Upper lobe of right lung (tissue), 1 donor: ENCODE measurements around the gene CCDC144A. TPM values are rescaled to one million over a fixed set of nuclear protein-coding genes. Genes with fewer than 3 reads are reported as not detected.
"Not testable (repeated sequence)": the region's sequence is repeated elsewhere in the genome, so short reads cannot be mapped to it uniquely, and the experiment has no call there.

Source experiments
- ATAC-seq: fragments of 200-7000 bp; cut with Tn5 transposase; one replicate; pipeline ENCODE4 v1.9.1; 2020; ENCODE audit warnings: mild to moderate bottlenecking, moderate library complexity
- DNase-seq: peaks from one replicate; pipeline ENCODE4 v3.0.0-alpha.2; 2020
- H3K27ac ChIP-seq: fragments of 200-600 bp; one replicate; pipeline ENCODE4 v1.8.0; 2022
- H3K27me3 ChIP-seq: fragments of 200-600 bp; one replicate; pipeline ENCODE4 v1.8.0; 2022; ENCODE audit warnings: mild to moderate bottlenecking
- H3K36me3 ChIP-seq: fragments of 200-600 bp; one replicate; pipeline ENCODE4 v1.8.0; 2022
- H3K4me1 ChIP-seq: fragments of 200-600 bp; one replicate; pipeline ENCODE4 v1.8.0; 2022
- H3K4me3 ChIP-seq: fragments of 200-600 bp; one replicate; pipeline ENCODE4 v1.8.0; 2022; ENCODE audit warnings: mild to moderate bottlenecking
- H3K9me3 ChIP-seq: fragments of 200-600 bp; one replicate; pipeline ENCODE4 v1.8.0; 2022
- CTCF ChIP-seq: fragments of 200-600 bp; IDR thresholded peaks from one replicate; pipeline ENCODE4 v1.8.0; 2022; ENCODE audit warnings: antibody characterized with exemption
- intact Hi-C: fragments of 100-400 bp; cut with DNase I; formaldehyde crosslinking; loops from one replicate; pipeline ENCODE4 v1.11.0; 2022
- total RNA-seq: library from RNA; stranded (reverse); fragmentation: NEBNext Ultra II Directional; extraction: Animal tissue kit (Norgen Biotek cat#: 25700); gene quantifications from one replicate; pipeline ENCODE4 v1.2.1, GENCODE V29; 2021
- donor health status: DM: no; HTN: yes; CAD: no; lungs with severe emphysema.

Gene CCDC144A
- total RNA-seq, 1 donor from 2014 or later, result 10.9 TPM

- no peaks in the 10 kb centered on the region for H3K4me1 ChIP-seq
- ATAC-seq, result no peak
- no peak overlapping the region for H3K27ac ChIP-seq
- H3K4me3 ChIP-seq, result no peak overlapping the region
- intact Hi-C loops, result no loop called here
- no peak for DNase-seq
- no peaks in the 10 kb centered on the region for H3K36me3 ChIP-seq
- peaks cover 9% of the 10 kb centered on the region for H3K27me3 ChIP-seq
- TF ChIP-seq CTCF, result no peak
- no peaks in the 10 kb centered on the region for H3K9me3 ChIP-seq
Observed at GRCh38 chr17:16817201-16817600, 127.2 kb downstream of the CCDC144A start.

DNA sequence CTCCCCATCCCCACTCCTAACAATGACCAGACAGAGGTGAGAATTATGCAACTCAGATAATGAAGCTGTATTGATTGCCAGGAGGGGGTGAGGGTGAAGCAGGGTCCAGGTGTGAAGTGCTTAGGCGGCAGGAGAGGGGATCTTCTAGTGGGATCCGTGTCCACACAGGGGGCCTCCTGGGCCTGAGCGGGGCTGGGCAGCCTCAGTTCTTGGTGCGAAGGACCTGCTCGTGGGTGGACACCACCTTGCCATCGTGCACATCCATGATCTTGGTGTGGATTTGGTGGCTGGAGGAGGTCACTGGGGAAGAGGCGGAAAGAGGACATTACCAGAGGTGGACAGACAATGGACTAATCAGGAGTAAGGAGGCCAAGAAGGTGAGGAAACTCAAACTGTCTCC lies 127.9 kb downstream of the CCDC144A start:
- ATAC-seq, DNase-seq, intact Hi-C loops, H3K27me3 ChIP-seq, H3K4me3 ChIP-seq, H3K4me1 ChIP-seq, H3K27ac ChIP-seq, H3K36me3 ChIP-seq, H3K9me3 ChIP-seq: not testable (repeated sequence)

GRCh38 chr17:16818340-16818739 lies 128.3 kb downstream of the CCDC144A start:
- intact Hi-C loops, result no loop called here
- Histone ChIP-seq H3K4me1 (no peaks in the 10 kb centered on the region), H3K27me3 (peaks cover 9% of the 10 kb centered on the region), H3K4me3 (no peak overlapping the region), H3K9me3 (no peaks in the 10 kb centered on the region), H3K36me3 (no peaks in the 10 kb centered on the region), H3K27ac (no peak overlapping the region)
- DNase-seq (no peak), ATAC-seq (no peak)
- TF ChIP-seq CTCF, result no peak

DNA sequence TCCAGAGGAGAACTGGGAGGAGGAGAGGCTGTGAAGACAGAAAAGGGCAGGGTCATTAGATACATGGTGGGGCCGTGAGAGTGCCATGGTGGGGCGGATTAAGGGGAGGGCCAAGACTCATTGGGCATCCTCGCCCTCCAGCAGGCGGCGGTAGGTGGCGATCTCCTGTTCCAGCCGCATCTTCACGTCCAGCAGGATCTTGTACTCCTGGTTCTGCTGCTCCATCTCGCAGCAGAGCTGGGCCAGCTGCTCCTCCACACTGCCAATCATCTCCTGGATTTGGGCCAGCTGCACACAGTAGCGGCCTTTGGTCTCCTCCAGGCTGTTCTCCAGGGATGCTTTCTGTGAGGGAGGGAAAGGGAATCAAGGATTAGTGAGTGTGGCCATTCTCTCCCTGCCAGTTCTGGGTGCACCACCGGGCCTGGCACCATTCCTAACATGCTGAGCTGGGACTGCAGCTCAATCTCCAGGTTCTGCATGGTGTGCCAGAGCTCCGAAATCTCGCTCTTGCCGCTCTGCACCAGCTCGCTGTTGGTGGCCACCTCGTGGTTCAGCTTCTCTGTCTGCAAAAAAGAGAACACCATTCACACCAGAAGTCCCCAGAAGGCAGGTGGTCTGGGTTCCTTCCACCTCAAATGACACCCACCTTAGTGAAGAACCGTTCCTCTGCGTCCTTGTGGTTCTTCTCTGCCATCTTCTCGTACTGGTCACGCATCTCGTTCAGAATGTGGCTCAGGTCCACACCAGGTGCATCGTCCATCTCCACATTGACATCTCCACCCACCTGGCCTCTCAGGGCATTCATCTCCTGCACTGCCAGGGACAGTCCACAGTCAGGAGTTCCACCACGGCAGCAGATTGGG lies 129.0 kb downstream of the CCDC144A start:
- intact Hi-C loops, result no loop called here
- DNase-seq (no peak), ATAC-seq (no peak)
- Histone ChIP-seq H3K9me3 (no peaks in the 10 kb centered on the region), H3K27ac (no peak overlapping the region), H3K27me3 (peaks cover 8% of the 10 kb centered on the region), H3K36me3 (no peaks in the 10 kb centered on the region), H3K4me3 (no peak overlapping the region), H3K4me1 (no peaks in the 10 kb centered on the region)
- TF ChIP-seq CTCF, result no peak

- H3K4me3 ChIP-seq, result no peak overlapping the region
- no peak overlapping the region for H3K27ac ChIP-seq
- H3K4me1 ChIP-seq, result no peaks in the 10 kb centered on the region
- no peak for TF ChIP-seq CTCF
- no peaks in the 10 kb centered on the region for H3K36me3 ChIP-seq
- intact Hi-C loops, result no loop called here
- ATAC-seq (peak; percentile 5), DNase-seq (no peak)
- no peaks in the 10 kb centered on the region for H3K27me3 ChIP-seq
- H3K9me3 ChIP-seq, result no peaks in the 10 kb centered on the region
Observed at GRCh38 chr17:16820161-16820877, 130.3 kb downstream of the CCDC144A start.

GRCh38 chr17:16820979-16821543 lies 131.0 kb downstream of the CCDC144A start:
- TF ChIP-seq CTCF, result no peak
- no peak for ATAC-seq
- intact Hi-C loops, result no loop called here
- Histone ChIP-seq H3K27ac (no peak overlapping the region), H3K4me3 (no peak overlapping the region), H3K27me3 (no peaks in the 10 kb centered on the region), H3K9me3 (no peaks in the 10 kb centered on the region), H3K36me3 (no peaks in the 10 kb centered on the region), H3K4me1 (no peaks in the 10 kb centered on the region)
- no peak for DNase-seq

DNA sequence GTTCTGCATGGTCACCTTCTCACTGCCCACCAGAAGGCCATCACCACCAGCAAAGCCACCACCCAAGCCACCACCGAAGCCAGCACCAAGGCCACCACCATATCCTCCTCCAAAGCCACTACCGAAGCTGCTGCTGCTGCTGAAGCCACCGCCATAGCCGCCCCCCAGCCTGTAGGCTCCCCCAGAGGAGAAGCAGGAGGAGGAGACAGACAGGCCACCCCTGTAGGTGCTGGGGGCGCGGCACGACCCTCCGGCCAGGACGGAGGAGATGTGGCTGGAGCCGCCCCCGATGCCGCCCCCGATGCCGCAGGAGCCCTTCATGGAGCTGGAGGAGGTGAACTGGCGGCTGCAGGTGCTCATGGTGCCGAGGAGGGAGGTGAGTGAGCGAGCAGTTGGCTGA lies 132.1 kb downstream of the CCDC144A start:
- DNase-seq, result not testable (repeated sequence)

DNA sequence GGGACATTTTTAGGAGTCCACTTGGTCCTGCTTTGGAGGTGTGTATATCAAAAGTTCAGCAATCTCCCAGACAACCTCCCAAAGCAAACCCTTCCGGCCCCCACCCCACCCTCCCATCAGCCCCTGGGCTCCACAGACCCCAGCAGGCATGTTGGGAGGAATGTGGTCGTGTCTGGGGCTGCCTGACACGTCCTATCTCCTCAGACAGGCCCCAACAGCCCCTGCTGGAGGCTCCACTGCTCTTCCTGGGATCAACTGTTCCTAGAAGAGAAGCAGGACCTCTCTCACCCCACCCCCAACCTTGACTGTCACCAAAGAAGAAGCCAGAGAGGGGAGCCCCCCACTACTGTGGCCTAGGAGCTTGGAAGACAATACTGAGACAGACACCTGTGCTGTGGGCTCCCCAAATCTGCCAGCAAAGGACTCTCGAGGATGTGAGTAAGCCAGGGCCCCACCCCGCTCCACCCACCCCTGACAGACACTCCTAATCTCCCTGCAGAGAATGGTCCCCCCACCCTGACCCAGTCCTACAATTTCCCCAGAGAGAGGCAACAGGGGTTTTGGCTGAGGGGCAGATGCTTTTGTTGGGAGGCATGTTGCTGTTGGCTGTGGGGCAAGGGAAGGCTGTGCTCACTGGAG lies 133.8 kb downstream of the CCDC144A start:
- H3K9me3 ChIP-seq, H3K36me3 ChIP-seq, H3K27me3 ChIP-seq, H3K27ac ChIP-seq, DNase-seq, H3K4me1 ChIP-seq, intact Hi-C loops, H3K4me3 ChIP-seq: not testable (repeated sequence)
- peak; percentile 4 for ATAC-seq

More for the DNA sequence above, 132.1 kb downstream of the CCDC144A start:
- H3K4me3 ChIP-seq, intact Hi-C loops, ATAC-seq, H3K36me3 ChIP-seq, H3K4me1 ChIP-seq, H3K9me3 ChIP-seq, H3K27ac ChIP-seq, H3K27me3 ChIP-seq: not testable (repeated sequence)
